K562 (cell line): ENCODE results near the gene POLR3GL. TPM values are rescaled to one million over a fixed set of nuclear protein-coding genes. Genes with fewer than 3 reads are reported as not detected.

ENCODE experiments used
- ATAC-seq: fragments of 200-7000 bp; cut with Tn5 transposase; 3 replicates; pipeline ENCODE4 v1.9.1; 2020; ENCODE audit warnings: moderate library complexity
- BruUV-seq: library from RNA; stranded (reverse); fragments of 400-500 nt; replicated peaks from 2 replicates; lab custom pipeline; 2021; lab: Mats Ljungman, UMichigan
- CTCF ChIA-PET: fragments of 300-600 bp; formaldehyde crosslinking; extraction: SDS; loops from one replicate; lab custom pipeline; 2021; ENCODE audit warnings: low intra/inter-chr PET ratio; lab: Yijun Ruan, JAX
- POLR2A ChIA-PET: fragments of 300-600, 350-650 bp; sonication (Branson Sonifier 250); formaldehyde crosslinking; extraction: SDS; loops from one replicate; lab custom pipeline; 2021; ENCODE audit warnings: antibody characterized with exemption, inconsistent platforms; lab: Yijun Ruan, JAX
- DNase-seq, 4 experiments: peaks; one replicate each; pipeline versions ENCODE4 v3.0.0 to v3.0.0-alpha.2; 2011 to 2018; ENCODE audit warnings: low spot score in 3 of 4, mixed read lengths in 3 of 4; ENCODE audit errors: extremely low read depth in 1 of 4
- FAIRE-seq: peaks from 2 replicates; lab custom pipeline; 2011; peaks lifted over from hg19 to GRCh38; lab: Jason Lieb, UNC
- H2AFZ ChIP-seq: 2 replicates; pipeline ENCODE4 v1.6.0; 2011; ENCODE audit warnings: low read depth, low read length, control low read depth, inconsistent platforms
- H3K27ac ChIP-seq: fragments of 200-600 bp; 3 replicates; pipeline ENCODE4 v1.8.0; 2011; ENCODE audit warnings: low read depth, mild to moderate bottlenecking, control low read depth, inconsistent platforms, low read length, moderate library complexity, mixed read lengths; ENCODE audit errors: extremely low read depth
- H3K27me3 ChIP-seq, 2 experiments: fragments of 300-600 bp in 1 of 2; 2 replicates in 1 of 2; 3 replicates in 1 of 2; pipeline versions ENCODE4 v1.6.0 to v1.8.0; 2011; ENCODE audit warnings: inconsistent platforms in 2 of 2, low read length in 2 of 2, mild to moderate bottlenecking in 1 of 2, mixed read lengths in 1 of 2, moderate library complexity in 1 of 2; ENCODE audit not compliant: control insufficient read depth in 2 of 2, insufficient read depth in 2 of 2
- H3K36me3 ChIP-seq: fragments of 300-600 bp; 3 replicates; pipeline ENCODE4 v1.8.0; 2011; ENCODE audit warnings: mild to moderate bottlenecking, low read length, inconsistent platforms; ENCODE audit not compliant: control insufficient read depth, insufficient read depth
- H3K4me1 ChIP-seq, 2 experiments: fragments of 200-600 bp in 1 of 2; replicated peaks in 1 of 2; 2 replicates in 1 of 2; 3 replicates in 1 of 2; pipeline versions ENCODE4 v1.5.1 to v1.8.0; 2011; ENCODE audit warnings: inconsistent platforms in 2 of 2, low read length in 2 of 2, mild to moderate bottlenecking in 1 of 2, mixed read lengths in 1 of 2, moderate library complexity in 1 of 2; ENCODE audit not compliant: control insufficient read depth in 2 of 2, insufficient read depth in 2 of 2
- H3K4me2 ChIP-seq: 2 replicates; pipeline ENCODE4 v1.6.1; 2011; ENCODE audit warnings: low read length, control low read depth, inconsistent platforms, mixed read lengths; ENCODE audit not compliant: insufficient read depth
- H3K4me3 ChIP-seq: fragments of 200-600 bp; sonication (generic), shearing (Covaris generic); 2 replicates; pipeline ENCODE4 v1.5.1; 2016; ENCODE audit warnings: control low read depth, inconsistent platforms
- H3K79me2 ChIP-seq: fragments of 200-600 bp; 3 replicates; pipeline ENCODE4 v1.8.0; 2011; ENCODE audit warnings: low read length, inconsistent platforms; ENCODE audit not compliant: control insufficient read depth, insufficient read depth
- H3K9ac ChIP-seq, 2 experiments: 2 replicates each; pipeline versions ENCODE4 v1.6.0 to v1.6.1; 2011; ENCODE audit warnings: low read depth in 2 of 2, low read length in 2 of 2, control low read depth in 1 of 2, inconsistent platforms in 1 of 2, mild to moderate bottlenecking in 1 of 2, mixed read lengths in 1 of 2; ENCODE audit not compliant: insufficient read depth in 1 of 2
- H3K9me1 ChIP-seq: one replicate; pipeline ENCODE4 v1.6.0; 2011; ENCODE audit warnings: inconsistent platforms, mild to moderate bottlenecking, low read length, moderate library complexity; ENCODE audit not compliant: control insufficient read depth, insufficient read depth
- H3K9me3 ChIP-seq: replicated peaks from 2 replicates; pipeline ENCODE4 v1.5.1; 2011; ENCODE audit warnings: low read depth, low read length, inconsistent platforms; ENCODE audit not compliant: control insufficient read depth, insufficient read depth
- H4K20me1 ChIP-seq: replicated peaks from 2 replicates; pipeline ENCODE4 v1.6.1; 2011; ENCODE audit warnings: low read length, inconsistent platforms, mixed read lengths; ENCODE audit not compliant: control insufficient read depth, insufficient read depth
- BHLHE40 ChIP-seq: IDR thresholded peaks from 2 replicates; pipeline ENCODE4 v1.6.1; 2011; ENCODE audit warnings: low read length, improper control_type of control experiment
- CEBPB ChIP-seq: fragments of 450-650 bp; IDR thresholded peaks from 2 replicates; pipeline ENCODE4 v1.6.1; 2016; ENCODE audit warnings: missing genetic modification characterization, missing compliant biosample characterization
- GTF2A2 ChIP-seq: IDR thresholded peaks from 2 replicates; pipeline ENCODE4 v1.6.1; 2016; ENCODE audit warnings: mild to moderate bottlenecking, missing genetic modification characterization, missing compliant biosample characterization
- NR1H2 ChIP-seq: sonication (generic); formaldehyde crosslinking; IDR thresholded peaks from 2 replicates; pipeline ENCODE4 v1.4.0; 2020; ENCODE audit warnings: mild to moderate bottlenecking, missing genetic modification reagents
- NR3C1 ChIP-seq: sonication (generic); formaldehyde crosslinking; IDR thresholded peaks from 2 replicates; pipeline ENCODE4 v1.8.1; 2022; ENCODE audit warnings: missing genetic modification reagents
- TBL1XR1 ChIP-seq, 2 experiments: IDR thresholded peaks; 2 replicates each; pipeline ENCODE4 v1.6.1; 2012; ENCODE audit warnings: improper control_type of control experiment in 2 of 2, low read length in 2 of 2, mild to moderate bottlenecking in 1 of 2
- TCF7L2 ChIP-seq: fragments of 150-350 bp; IDR thresholded peaks from 2 replicates; pipeline ENCODE4 v1.6.1; 2016; ENCODE audit warnings: low read depth, mild to moderate bottlenecking, low read length, moderate library complexity
- ZFP1 ChIP-seq: fragments of 450-650 bp; formaldehyde crosslinking; IDR thresholded peaks from 2 replicates; pipeline ENCODE4 v1.4.0; 2020; ENCODE audit warnings: mild to moderate bottlenecking, mixed read lengths
- ZNF217 ChIP-seq: sonication (generic); formaldehyde crosslinking; IDR thresholded peaks from 2 replicates; pipeline ENCODE4 v1.8.0; 2022; ENCODE audit warnings: mild to moderate bottlenecking, missing genetic modification reagents
- ZNF224 ChIP-seq: sonication (generic); formaldehyde crosslinking; IDR thresholded peaks from 2 replicates; pipeline ENCODE4 v1.8.0; 2022; ENCODE audit warnings: mild to moderate bottlenecking, missing genetic modification reagents
- ZNF274 ChIP-seq: IDR thresholded peaks from 2 replicates; pipeline ENCODE4 v1.6.1; 2011; ENCODE audit warnings: low read depth, mild to moderate bottlenecking, low read length, moderate library complexity, borderline replicate concordance
- ZNF696 ChIP-seq: fragments of 250-450 bp; sonication (Bioruptor Pico); conservative IDR thresholded peaks from 2 replicates; pipeline ENCODE4 v1.4.0; 2020; ENCODE audit warnings: mild to moderate bottlenecking, moderate library complexity
- ZNF717 ChIP-seq: fragments of 250-450 bp; sonication (Bioruptor Pico); IDR thresholded peaks from 2 replicates; pipeline ENCODE4 v1.5.0; 2021
- ZSCAN32 ChIP-seq: fragments of 450-650 bp; formaldehyde crosslinking; IDR thresholded peaks from 2 replicates; pipeline ENCODE4 v1.4.0; 2020; ENCODE audit warnings: mild to moderate bottlenecking, moderate library complexity
- WGBS: fragments of 100-300 bp; shearing (Covaris generic); methylation state at CpG from one replicate; pipeline ENCODE4 v1.1.6; 2016; ENCODE audit warnings: low coverage, mixed read lengths; ENCODE audit not compliant: insufficient coverage; ENCODE audit errors: missing lambda C conversion rate; 5-methylcytosine and 5-hydroxymethylcytosine counted together
- in situ Hi-C: fragments of 300-500 bp; cut with MboI; formaldehyde crosslinking; loops from 4 replicates; pipeline ENCODE4 v1.15.0; 2018; ENCODE audit warnings: inconsistent platforms, mixed read lengths
- intact Hi-C: fragments of 100-400 bp; cut with micrococcal nuclease; formaldehyde crosslinking; loops from 2 replicates; pipeline ENCODE4 v1.14.2; 2022
- polyA plus RNA-seq, 8 experiments: library from polyadenylated mRNA; depleted of rRNA in 4 of 8; stranded (reverse) in 5 of 8; unstranded in 3 of 8; fragments of >200 nt; fragmentation: Nextera tagmentation in 2 of 8; fragmentation: Illumina TruSeq in 1 of 8; extraction: Ambion mirVana in 2 of 8; extraction: Trizol in 1 of 8; gene quantifications; 2 replicates each; pipeline versions ENCODE4 v1.2.1 to v1.2.3, GENCODE V29; 2011 to 2014; ENCODE audit warnings: inconsistent platforms in 1 of 8, missing spikeins in 1 of 8
- total RNA-seq, 7 experiments: library from RNA; depleted of rRNA in 6 of 7; stranded (reverse); fragments of >200 nt in 6 of 7; fragmentation: Illumina TruSeq in 2 of 7; extraction: Trizol in 2 of 7; gene quantifications; 2 replicates each; pipeline versions ENCODE4 v1.2.1 to v1.2.3, GENCODE V29; 2011 to 2021; ENCODE audit warnings: low replicate concordance in 1 of 7
- TF ChIP-seq, protein P1 (sequence below): fragments of 450-650 bp; formaldehyde crosslinking; IDR thresholded peaks from 2 replicates; pipeline ENCODE4 v1.4.0; 2020; ENCODE audit warnings: mild to moderate bottlenecking, mixed read lengths
- TF ChIP-seq, protein P2 (sequence below): sonication (generic); formaldehyde crosslinking; IDR thresholded peaks from 2 replicates; pipeline ENCODE4 v1.9.0; 2022; ENCODE audit warnings: mild to moderate bottlenecking, missing genetic modification reagents
- TF ChIP-seq, protein P3 (sequence below): sonication (generic); formaldehyde crosslinking; IDR thresholded peaks from 2 replicates; pipeline ENCODE4 v1.5.0; 2020; ENCODE audit warnings: missing genetic modification reagents
- TF ChIP-seq, protein P4 (sequence below): fragments of 450-650 bp; IDR thresholded peaks from 2 replicates; pipeline ENCODE4 v1.6.1; 2016; ENCODE audit warnings: low read depth, mild to moderate bottlenecking, moderate library complexity

POLR3GL gene
- total and polyA plus RNA-seq, 9 of the 15 experiments (the other 6 are each of a cell fraction or from before 2014, with no cell fraction given): 14.6 to 48.4 (median 38.2) TPM

DNA sequence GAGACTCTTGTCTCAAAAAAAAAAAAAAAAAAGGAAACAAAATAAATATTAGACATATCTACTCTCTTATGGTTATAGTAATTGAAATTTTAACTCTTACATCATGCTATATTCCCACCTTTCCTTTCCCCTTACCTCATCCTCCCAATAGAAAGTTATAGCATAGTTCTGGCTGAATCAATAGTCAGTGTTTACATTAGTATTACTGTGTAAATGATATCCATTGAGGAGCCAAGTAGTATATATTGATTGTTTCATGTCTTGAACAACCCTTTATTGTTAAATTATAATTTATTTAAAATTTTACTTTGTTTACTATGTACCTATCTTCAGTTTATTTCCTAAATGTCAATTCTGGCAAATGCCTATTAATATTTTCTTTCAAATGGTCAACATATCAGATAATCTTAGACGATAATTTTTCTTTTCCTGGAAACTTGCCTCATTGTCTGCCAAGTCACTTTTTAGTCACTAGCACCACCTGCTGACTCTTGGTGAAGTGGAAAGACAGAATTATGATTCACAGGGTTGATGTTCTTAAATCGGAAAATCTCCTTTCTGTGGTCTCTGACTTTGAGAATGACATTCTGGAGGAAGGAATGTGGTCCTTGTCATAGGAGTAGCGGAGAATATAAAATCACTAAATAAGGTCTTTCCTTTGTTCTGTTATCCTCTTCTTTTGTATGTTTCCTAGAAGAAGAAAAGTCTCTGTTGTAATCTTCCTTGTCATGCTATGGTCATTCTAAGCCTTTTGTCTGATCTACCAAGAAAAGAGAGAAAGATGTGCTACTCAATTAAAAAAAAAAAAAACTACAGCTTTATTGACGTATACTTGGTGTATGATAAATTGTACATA is 48.4 kb downstream of the POLR3GL start (continued):
- TF ChIP-seq ZFP1 (CRISPR knock-in tag) (no peak), TBL1XR1 (IDR thresholded peaks at IDR 0.05; ENCODE audit: low read length in 2 of 2) (0 out of 4 replicates have a peak, but pooled peaks of 1 of the 2 experiments have one; percentile 13), ZNF274 (no peak), ZNF696 (CRISPR knock-in tag) (no peak)

DNA sequence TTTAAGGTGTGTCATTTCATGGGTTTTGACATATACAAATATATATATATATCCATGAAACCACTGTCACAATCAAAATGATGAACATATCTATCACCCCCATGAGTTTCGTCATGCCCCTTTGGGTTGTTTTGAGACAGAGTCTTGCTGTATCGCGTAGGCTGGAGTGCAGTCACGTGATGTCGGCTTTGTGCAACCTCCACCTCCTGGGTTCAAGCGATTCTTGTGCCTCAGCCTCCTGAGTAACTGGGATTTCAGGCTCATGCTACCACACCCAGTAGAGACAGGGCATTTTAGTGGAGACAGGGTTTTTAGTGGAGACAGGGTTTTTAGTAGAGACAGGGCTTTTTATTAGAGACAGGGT is 49.1 kb downstream of the POLR3GL start:
- H3K27ac ChIP-seq: no peak overlapping the region
- H3K4me2 ChIP-seq: peak overlapping the region; percentile 31; the same call in 1 of the 2 replicates
- ChIA-PET CTCF (interaction anchor here (0.5 to 3.7 kb wide), 6 partner anchors 36 to 263 kb away, joined by 3 to 32 read pairs (median 10); partner anchors contain the start of gene NUDT17), POLR2A (interaction anchor here (0.7 kb wide), 1 partner anchor 98 kb away, joined by 3 read pairs; no protein-coding TSS in a partner anchor)
- peak overlapping the region; percentile 21; the same call in 1 of the 2 replicates for H2AFZ ChIP-seq
- 40% methylated on average over 6 of the region's 6 CpGs for WGBS
- no peak overlapping the region for H3K9ac ChIP-seq
- no peaks in the 10 kb centered on the region for H3K79me2 ChIP-seq
- H3K9me1 ChIP-seq: no peaks in the 10 kb centered on the region
- no peak for ATAC-seq
- no peaks in the 10 kb centered on the region for H4K20me1 ChIP-seq
- BruUV-seq: no TSS peak
- no peaks in the 10 kb centered on the region for H3K36me3 ChIP-seq
- FAIRE-seq: no peak
- H3K4me1 ChIP-seq: peaks cover 2 to 6% of the 10 kb centered on the region in 2 experiments
- H3K9me3 ChIP-seq: no peaks in the 10 kb centered on the region
- DNase-seq: no peak
- no peak overlapping the region for H3K4me3 ChIP-seq
- H3K27me3 ChIP-seq: no peaks in the 10 kb centered on the region
- intact Hi-C loops (loop anchor here (1.0 to 10.0 kb wide), 3 partner anchors 122 to 289 kb away; partner anchors contain the start of gene NUDT17), in situ Hi-C loops (loop anchor here (5.0 kb wide), 1 partner anchor 166 kb away; the partner anchor contains the start of gene NUDT17)
- TF ChIP-seq TCF7L2: no peak
- TF ChIP-seq ZNF224: no peak
- TF ChIP-seq ZNF217: no peak
- TF ChIP-seq, protein P1, sequence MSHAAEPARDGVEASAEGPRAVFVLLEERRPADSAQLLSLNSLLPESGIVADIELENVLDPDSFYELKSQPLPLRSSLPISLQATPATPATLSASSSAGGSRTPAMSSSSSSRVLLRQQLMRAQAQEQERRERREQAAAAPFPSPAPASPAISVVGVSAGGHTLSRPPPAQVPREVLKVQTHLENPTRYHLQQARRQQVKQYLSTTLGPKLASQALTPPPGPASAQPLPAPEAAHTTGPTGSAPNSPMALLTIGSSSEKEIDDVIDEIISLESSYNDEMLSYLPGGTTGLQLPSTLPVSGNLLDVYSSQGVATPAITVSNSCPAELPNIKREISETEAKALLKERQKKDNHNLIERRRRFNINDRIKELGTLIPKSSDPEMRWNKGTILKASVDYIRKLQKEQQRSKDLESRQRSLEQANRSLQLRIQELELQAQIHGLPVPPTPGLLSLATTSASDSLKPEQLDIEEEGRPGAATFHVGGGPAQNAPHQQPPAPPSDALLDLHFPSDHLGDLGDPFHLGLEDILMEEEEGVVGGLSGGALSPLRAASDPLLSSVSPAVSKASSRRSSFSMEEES (CRISPR knock-in tag): peak; percentile 89
- TF ChIP-seq NR3C1 (CRISPR knock-in tag): no peak
- TF ChIP-seq NR1H2 (CRISPR knock-in tag): no peak
- no peak for TF ChIP-seq ZSCAN32 (CRISPR knock-in tag)
- TF ChIP-seq, protein P2, sequence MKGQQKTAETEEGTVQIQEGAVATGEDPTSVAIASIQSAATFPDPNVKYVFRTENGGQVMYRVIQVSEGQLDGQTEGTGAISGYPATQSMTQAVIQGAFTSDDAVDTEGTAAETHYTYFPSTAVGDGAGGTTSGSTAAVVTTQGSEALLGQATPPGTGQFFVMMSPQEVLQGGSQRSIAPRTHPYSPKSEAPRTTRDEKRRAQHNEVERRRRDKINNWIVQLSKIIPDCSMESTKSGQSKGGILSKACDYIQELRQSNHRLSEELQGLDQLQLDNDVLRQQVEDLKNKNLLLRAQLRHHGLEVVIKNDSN (CRISPR knock-in tag): peak; percentile 69
- TF ChIP-seq, protein P3, sequence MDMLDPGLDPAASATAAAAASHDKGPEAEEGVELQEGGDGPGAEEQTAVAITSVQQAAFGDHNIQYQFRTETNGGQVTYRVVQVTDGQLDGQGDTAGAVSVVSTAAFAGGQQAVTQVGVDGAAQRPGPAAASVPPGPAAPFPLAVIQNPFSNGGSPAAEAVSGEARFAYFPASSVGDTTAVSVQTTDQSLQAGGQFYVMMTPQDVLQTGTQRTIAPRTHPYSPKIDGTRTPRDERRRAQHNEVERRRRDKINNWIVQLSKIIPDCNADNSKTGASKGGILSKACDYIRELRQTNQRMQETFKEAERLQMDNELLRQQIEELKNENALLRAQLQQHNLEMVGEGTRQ (CRISPR knock-in tag): peak; percentile 74
- no peak for TF ChIP-seq GTF2A2 (tag)
- 0 out of 2 replicates have a peak, but pooled peaks have one; percentile 27 for TF ChIP-seq BHLHE40
- no peak for TF ChIP-seq CEBPB (tag)
- TF ChIP-seq ZNF717 (CRISPR knock-in tag): no peak
- TF ChIP-seq, protein P4, sequence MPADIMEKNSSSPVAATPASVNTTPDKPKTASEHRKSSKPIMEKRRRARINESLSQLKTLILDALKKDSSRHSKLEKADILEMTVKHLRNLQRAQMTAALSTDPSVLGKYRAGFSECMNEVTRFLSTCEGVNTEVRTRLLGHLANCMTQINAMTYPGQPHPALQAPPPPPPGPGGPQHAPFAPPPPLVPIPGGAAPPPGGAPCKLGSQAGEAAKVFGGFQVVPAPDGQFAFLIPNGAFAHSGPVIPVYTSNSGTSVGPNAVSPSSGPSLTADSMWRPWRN: no peak
